NT2/D1 (cell line): Measurements from ENCODE around the gene NPAS2.

Experiments
- YY1 ChIP-seq: IDR thresholded peaks from 2 replicates; pipeline ENCODE4 v1.6.1; 2011; ENCODE audit not compliant: insufficient read length, insufficient read depth
- ZNF274 ChIP-seq: IDR thresholded peaks from 2 replicates; pipeline ENCODE4 v1.6.1; 2011; ENCODE audit warnings: mild to moderate bottlenecking, low read depth, low read length

DNA sequence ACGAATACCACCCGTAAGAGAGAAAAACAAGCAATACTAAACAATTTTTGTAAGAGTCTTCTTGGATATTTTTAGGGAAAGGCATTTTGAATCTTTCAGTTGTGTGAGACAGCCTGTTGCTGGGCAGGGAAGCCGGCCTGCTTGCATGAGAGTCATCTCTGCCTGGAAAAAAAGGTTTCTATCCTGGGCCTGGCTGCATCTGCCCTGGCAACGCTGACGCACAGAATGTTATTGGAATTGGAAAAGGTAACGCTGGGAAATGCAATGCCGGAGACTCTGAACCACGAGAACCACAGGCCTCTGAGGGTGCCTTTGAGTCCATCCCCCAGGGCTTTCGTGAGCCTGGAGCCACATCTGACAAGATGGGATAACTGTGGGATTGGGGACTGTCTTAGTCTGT lies 17.9 kb upstream of the NPAS2 start:
- no peak for TF ChIP-seq YY1
- TF ChIP-seq ZNF274 = no peak
